ENCODE measurements around the gene CERCAM.

- no peak for TF ChIP-seq POLR2A (IDR thresholded peaks at IDR 0.05; ENCODE audit: low read depth, low read length)
- no peak for TF ChIP-seq CTCF (conservative IDR thresholded peaks at IDR 0.05; ENCODE audit: low read depth, low read length)
- no peak for TF ChIP-seq NFE2L2 (IDR thresholded peaks at IDR 0.05; ENCODE audit: low read depth, low read length)
- TF ChIP-seq RAD21 (IDR thresholded peaks at IDR 0.05; ENCODE audit: low read length): no peak
- TF ChIP-seq CHD1 (IDR thresholded peaks at IDR 0.05; ENCODE audit: low read depth, low read length): no peak
- TF ChIP-seq RFX5 (IDR thresholded peaks at IDR 0.05; ENCODE audit: low read depth, low read length): no peak
- no peak for TF ChIP-seq FOS (IDR thresholded peaks at IDR 0.05; ENCODE audit: low read depth, low read length)
Measured at GRCh38 chr9:128470560-128470959, 49.9 kb downstream of the CERCAM start.

All from IMR-90 (cell line).